NT2/D1 (cell line): Measurements from ENCODE around the gene D2HGDH.

Source experiments
- SUZ12 ChIP-seq: IDR thresholded peaks from 2 replicates; pipeline ENCODE4 v1.6.1; 2011; ENCODE audit not compliant: insufficient read length, insufficient read depth; ENCODE audit errors: extremely low read depth
- YY1 ChIP-seq: IDR thresholded peaks from 2 replicates; pipeline ENCODE4 v1.6.1; 2011; ENCODE audit not compliant: insufficient read length, insufficient read depth
- ZNF274 ChIP-seq: IDR thresholded peaks from 2 replicates; pipeline ENCODE4 v1.6.1; 2011; ENCODE audit warnings: mild to moderate bottlenecking, low read depth, low read length

- TF ChIP-seq SUZ12 (no peak), ZNF274 (no peak), YY1 (no peak)
These were observed at the start of gene D2HGDH for GRCh38 chr2:241734467-241735208.
